SK-N-MC (cell line): ENCODE data around the gene PRKG1.
"Not testable (repeated sequence)": the region's sequence is repeated elsewhere in the genome, so short reads cannot be mapped to it uniquely, and the experiment has no call there.

Experiments used
- DNase-seq: peaks from one replicate; pipeline ENCODE4 v3.0.0-alpha.2; 2011; ENCODE audit warnings: low read depth, low spot score
- H3K27ac ChIP-seq: fragments of 200-600 bp; sonication (generic); 2 replicates; pipeline ENCODE4 v1.5.1; 2016; ENCODE audit warnings: mixed run types
- H3K36me3 ChIP-seq: fragments of 200-600 bp; sonication (generic); 2 replicates; pipeline ENCODE4 v1.6.1; 2017; ENCODE audit warnings: antibody characterized with exemption, low read length, mixed read lengths; ENCODE audit not compliant: insufficient read depth
- H3K4me3 ChIP-seq: fragments of 200-600 bp; sonication (generic); 2 replicates; pipeline ENCODE4 v1.5.1; 2016
- H3K9ac ChIP-seq: fragments of 200-600 bp; sonication (generic); 2 replicates; pipeline ENCODE4 v1.8.0; 2017; ENCODE audit warnings: mixed run types, mixed read lengths; ENCODE audit not compliant: insufficient read length
- H3K9me3 ChIP-seq: fragments of 200-600 bp; sonication (generic); 2 replicates; pipeline ENCODE4 v1.6.1; 2017; ENCODE audit warnings: low read depth, mild to moderate bottlenecking, antibody characterized with exemption, low read length, moderate library complexity, mixed read lengths
- EZH2 ChIP-seq: fragments of 200-600 bp; sonication (generic); IDR thresholded peaks from one replicate; pipeline ENCODE4 v1.6.1; 2017; ENCODE audit warnings: antibody characterized with exemption
- FOXP2 ChIP-seq: optimal IDR thresholded peaks from 2 replicates; pipeline ENCODE3; 2011; ENCODE audit warnings: mild to moderate bottlenecking, moderate library complexity; ENCODE audit not compliant: insufficient read depth; ENCODE audit errors: extremely low read length, control extremely low read depth
- POLR2AphosphoS5 ChIP-seq: IDR thresholded peaks from 2 replicates; pipeline ENCODE4 v1.6.1; 2012; ENCODE audit warnings: mild to moderate bottlenecking, low read depth, low read length, borderline replicate concordance

Gene PRKG1

GRCh38 chr10:51141010-51141409 lies 66.7 kb downstream of the PRKG1 start:
- Histone ChIP-seq H3K9ac (no peak overlapping the region), H3K9me3 (no peaks in the 10 kb centered on the region), H3K27ac (no peak overlapping the region), H3K36me3 (no peaks in the 10 kb centered on the region), H3K4me3 (no peak overlapping the region)
- TF ChIP-seq POLR2AphosphoS5, result no peak
- TF ChIP-seq FOXP2, result no peak
- no peak for TF ChIP-seq EZH2
- no peak for DNase-seq

GRCh38 chr10:51144161-51144781 lies 70.0 kb downstream of the PRKG1 start:
- no peak overlapping the region for H3K9ac ChIP-seq
- no peak for TF ChIP-seq POLR2AphosphoS5
- no peak for TF ChIP-seq EZH2
- no peak for TF ChIP-seq FOXP2
- H3K27ac ChIP-seq, result no peak overlapping the region
- no peak for DNase-seq
- H3K9me3 ChIP-seq, result no peaks in the 10 kb centered on the region
- no peak overlapping the region for H3K4me3 ChIP-seq
- H3K36me3 ChIP-seq, result no peaks in the 10 kb centered on the region

- no peak for DNase-seq
- no peak overlapping the region for H3K27ac ChIP-seq
- H3K9ac ChIP-seq, result no peak overlapping the region
- H3K36me3 ChIP-seq, result no peaks in the 10 kb centered on the region
- no peaks in the 10 kb centered on the region for H3K9me3 ChIP-seq
- H3K4me3 ChIP-seq, result no peak overlapping the region
- TF ChIP-seq POLR2AphosphoS5 (no peak), EZH2 (no peak), FOXP2 (no peak)
Measured at GRCh38 chr10:51145375-51145774, 71.1 kb downstream of the PRKG1 start.

GRCh38 chr10:51147644-51148399 lies 73.5 kb downstream of the PRKG1 start:
- H3K4me3 ChIP-seq, result no peak overlapping the region
- no peak for TF ChIP-seq EZH2
- no peak for TF ChIP-seq FOXP2
- TF ChIP-seq POLR2AphosphoS5, result no peak
- DNase-seq, result no peak
- H3K9me3 ChIP-seq, result no peaks in the 10 kb centered on the region
- no peaks in the 10 kb centered on the region for H3K36me3 ChIP-seq
- H3K9ac ChIP-seq, result no peak overlapping the region
- no peak overlapping the region for H3K27ac ChIP-seq

GRCh38 chr10:51156926-51157325 lies 82.6 kb downstream of the PRKG1 start:
- Histone ChIP-seq H3K9ac (no peak overlapping the region), H3K27ac (no peak overlapping the region), H3K9me3 (no peaks in the 10 kb centered on the region), H3K4me3 (no peak overlapping the region), H3K36me3 (no peaks in the 10 kb centered on the region)
- no peak for DNase-seq
- TF ChIP-seq POLR2AphosphoS5 (no peak), FOXP2 (no peak), EZH2 (no peak)

GRCh38 chr10:51158832-51159231 lies 84.5 kb downstream of the PRKG1 start:
- no peaks in the 10 kb centered on the region for H3K9me3 ChIP-seq
- DNase-seq, result no peak
- no peaks in the 10 kb centered on the region for H3K36me3 ChIP-seq
- H3K4me3 ChIP-seq, result no peak overlapping the region
- TF ChIP-seq POLR2AphosphoS5 (no peak), FOXP2 (no peak), EZH2 (no peak)
- no peak overlapping the region for H3K27ac ChIP-seq
- no peak overlapping the region for H3K9ac ChIP-seq

GRCh38 chr10:51159841-51160240 lies 85.6 kb downstream of the PRKG1 start:
- H3K36me3 ChIP-seq, result no peaks in the 10 kb centered on the region
- TF ChIP-seq EZH2 (no peak), FOXP2 (no peak), POLR2AphosphoS5 (no peak)
- no peak overlapping the region for H3K4me3 ChIP-seq
- no peak for DNase-seq
- no peak overlapping the region for H3K27ac ChIP-seq
- H3K9ac ChIP-seq, result no peak overlapping the region
- H3K9me3 ChIP-seq, result no peaks in the 10 kb centered on the region

GRCh38 chr10:51162002-51162401 lies 87.7 kb downstream of the PRKG1 start:
- Histone ChIP-seq H3K9ac (no peak overlapping the region), H3K9me3 (no peaks in the 10 kb centered on the region), H3K27ac (no peak overlapping the region), H3K4me3 (no peak overlapping the region), H3K36me3 (no peaks in the 10 kb centered on the region)
- DNase-seq, result no peak
- TF ChIP-seq POLR2AphosphoS5 (no peak), EZH2 (no peak), FOXP2 (no peak)

- not testable (repeated sequence) for H3K27ac ChIP-seq, H3K9ac ChIP-seq, H3K4me3 ChIP-seq, DNase-seq, H3K36me3 ChIP-seq, H3K9me3 ChIP-seq
Measured at GRCh38 chr10:51163380-51164049, 89.2 kb downstream of the PRKG1 start.
